HL-60 (cell line): ENCODE data around the gene F5.

Source experiments
- DNase-seq, 2 experiments: peaks; one replicate each; pipeline ENCODE4 v3.0.0-alpha.2; 2010 to 2020; ENCODE audit warnings: low read depth in 1 of 2, low spot score in 1 of 2
- H3K27ac ChIP-seq: fragments of 250-450 bp; sonication (Bioruptor Pico); replicated peaks from 2 replicates; pipeline ENCODE4 v1.5.1; 2020; ENCODE audit warnings: mild to moderate bottlenecking, moderate library complexity
- H3K27me3 ChIP-seq: fragments of 250-450 bp; sonication (Bioruptor Pico); 2 replicates; pipeline ENCODE4 v1.5.1; 2021; ENCODE audit warnings: mild to moderate bottlenecking, moderate library complexity; ENCODE audit not compliant: insufficient read depth, poor library complexity, severe bottlenecking
- H3K4me3 ChIP-seq: replicated peaks from 2 replicates; pipeline ENCODE4 v1.5.1; 2011; ENCODE audit warnings: mild to moderate bottlenecking, control low read depth, low read length; ENCODE audit not compliant: insufficient read depth
- CTCF ChIP-seq: IDR thresholded peaks from one replicate; pipeline ENCODE4 v1.5.1; 2011; ENCODE audit warnings: low read length, control low read depth, inconsistent platforms; ENCODE audit not compliant: insufficient read depth
- GABPA ChIP-seq: IDR thresholded peaks from 2 replicates; pipeline ENCODE4 v1.6.1; 2012; ENCODE audit warnings: low read depth
- POLR2AphosphoS5 ChIP-seq: IDR thresholded peaks from 2 replicates; pipeline ENCODE4 v1.6.1; 2012; ENCODE audit warnings: low read depth
- REST ChIP-seq: IDR thresholded peaks from 2 replicates; pipeline ENCODE4 v1.6.1; 2012; ENCODE audit warnings: low read depth; ENCODE audit not compliant: insufficient replicate concordance
- SPI1 ChIP-seq: IDR thresholded peaks from 2 replicates; pipeline ENCODE4 v1.6.1; 2012; ENCODE audit warnings: low read depth, mild to moderate bottlenecking, borderline replicate concordance

F5 gene

GRCh38 chr1:169630006-169630405 lies 43.7 kb upstream of the F5 start, which contains the start of gene SELP:
Gene SELP, minus strand, starts transcription at chr1:169630124. Its CDS starts 50 bp downstream, at chr1:169630074.
- Histone ChIP-seq H3K27me3 (no peaks in the 10 kb centered on the region), H3K27ac (no peak within 1 kb of the TSS), H3K4me3 (no peak within 1 kb of the TSS)
- no peak for TF ChIP-seq GABPA
- no peak for TF ChIP-seq SPI1
- TF ChIP-seq CTCF, result no peak
- no peak for TF ChIP-seq POLR2AphosphoS5
- no peak for DNase-seq

- DNase-seq, result no peak
- TF ChIP-seq POLR2AphosphoS5, result no peak
- TF ChIP-seq CTCF, result no peak
- TF ChIP-seq REST, result no peak
- TF ChIP-seq GABPA, result no peak
- TF ChIP-seq SPI1, result no peak
- H3K27me3 ChIP-seq, result no peaks in the 10 kb centered on the region
- H3K27ac ChIP-seq, result no peak overlapping the region
- H3K4me3 ChIP-seq, result no peak overlapping the region
Observed at GRCh38 chr1:169624912-169625311, 38.6 kb upstream of the F5 start.

- TF ChIP-seq CTCF (no peak), REST (no peak), GABPA (no peak), POLR2AphosphoS5 (no peak), SPI1 (no peak)
- Histone ChIP-seq H3K4me3 (no peak overlapping the region), H3K27me3 (no peaks in the 10 kb centered on the region), H3K27ac (no peak overlapping the region)
- DNase-seq, result no peak
Observed at GRCh38 chr1:169624122-169624521, 37.8 kb upstream of the F5 start.

- no peak for DNase-seq
- no peak for TF ChIP-seq POLR2AphosphoS5
- TF ChIP-seq SPI1, result no peak
- TF ChIP-seq GABPA, result no peak
- TF ChIP-seq REST, result no peak
- TF ChIP-seq CTCF, result no peak
- Histone ChIP-seq H3K27ac (no peak overlapping the region), H3K4me3 (no peak overlapping the region), H3K27me3 (no peaks in the 10 kb centered on the region)
Observed at GRCh38 chr1:169623132-169623926, 37.0 kb upstream of the F5 start.
